Measurements from ENCODE around the gene ENTPD6. TPM values are rescaled to one million over a fixed set of nuclear protein-coding genes. Genes with fewer than 3 reads are reported as not detected.

ENTPD6 gene
- total RNA-seq, 2 donors from 2014 or later, result 105 to 194 TPM

- 63% methylated on average over 9 of the region's 9 CpGs for WGBS
- H3K27me3 ChIP-seq (replicated peaks; ENCODE audit: insufficient read depth), result no peaks in the 10 kb centered on the region
- H3K36me3 ChIP-seq, result no peaks in the 10 kb centered on the region
- no peak overlapping the region for H3K4me3 ChIP-seq
- peak overlapping the region; percentile 3 to 59 for H3K27ac ChIP-seq
- intact Hi-C loops (cut with DNase I), result no loop called here
- no peaks in the 10 kb centered on the region for H3K9me3 ChIP-seq
- DNase-seq (ENCODE audit: low spot score), result no peak
- peaks cover 21% of the 10 kb centered on the region for H3K4me1 ChIP-seq (replicated peaks)
- no peak for TF ChIP-seq CTCF (IDR thresholded peaks at IDR 0.05)
- TF ChIP-seq POLR2AphosphoS5 (IDR thresholded peaks at IDR 0.05), result no peak
- TF ChIP-seq POLR2A (IDR thresholded peaks at IDR 0.05), result no peak
Observed at GRCh38 chr20:25204550-25205276, 9.2 kb downstream of the ENTPD6 start.

- intact Hi-C loops (cut with DNase I), result no loop called here
- H3K27ac ChIP-seq, result peak overlapping the region; percentile 3 to 59
- peaks cover 21% of the 10 kb centered on the region for H3K4me1 ChIP-seq (replicated peaks)
- H3K9me3 ChIP-seq, result no peaks in the 10 kb centered on the region
- DNase-seq (ENCODE audit: low spot score), result peak; percentile 68
- WGBS, result 39% methylated on average over 18 of the region's 21 CpGs
- no peak overlapping the region for H3K4me3 ChIP-seq
- H3K36me3 ChIP-seq, result no peaks in the 10 kb centered on the region
- no peaks in the 10 kb centered on the region for H3K27me3 ChIP-seq (replicated peaks; ENCODE audit: insufficient read depth)
- peak in 1 of 4 experiments; percentile 3 for TF ChIP-seq CTCF (IDR thresholded peaks at IDR 0.05)
- TF ChIP-seq POLR2AphosphoS5 (IDR thresholded peaks at IDR 0.05), result peak; percentile 43
- TF ChIP-seq POLR2A (IDR thresholded peaks at IDR 0.05), result no peak
Observed at GRCh38 chr20:25205277-25206062, 10.0 kb downstream of the ENTPD6 start.

GRCh38 chr20:25206063-25206403 is 10.5 kb downstream of the ENTPD6 start:
- H3K4me1 ChIP-seq (replicated peaks), result peaks cover 21% of the 10 kb centered on the region
- WGBS, result 69% methylated on average over 9 of the region's 9 CpGs
- no peaks in the 10 kb centered on the region for H3K9me3 ChIP-seq
- H3K27me3 ChIP-seq (replicated peaks; ENCODE audit: insufficient read depth), result no peaks in the 10 kb centered on the region
- H3K36me3 ChIP-seq, result no peaks in the 10 kb centered on the region
- H3K4me3 ChIP-seq, result no peak overlapping the region
- intact Hi-C loops (cut with DNase I), result no loop called here
- no peak for DNase-seq (ENCODE audit: low spot score)
- TF ChIP-seq POLR2AphosphoS5 (IDR thresholded peaks at IDR 0.05), result no peak
- no peak for TF ChIP-seq CTCF (IDR thresholded peaks at IDR 0.05)
- TF ChIP-seq POLR2A (IDR thresholded peaks at IDR 0.05), result no peak
- peak overlapping the region; percentile 3 to 59 for H3K27ac ChIP-seq

GRCh38 chr20:25206548-25206947 is 11.0 kb downstream of the ENTPD6 start:
- H3K36me3 ChIP-seq, result no peaks in the 10 kb centered on the region

More at GRCh38 chr20:25206548-25206947, 11.0 kb downstream of the ENTPD6 start:
- WGBS, result 89% methylated on average over 8 of the region's 8 CpGs
- no peak for TF ChIP-seq POLR2A (IDR thresholded peaks at IDR 0.05)
- no peak for TF ChIP-seq CTCF (IDR thresholded peaks at IDR 0.05)
- TF ChIP-seq POLR2AphosphoS5 (IDR thresholded peaks at IDR 0.05), result no peak
- peaks cover 21% of the 10 kb centered on the region for H3K4me1 ChIP-seq (replicated peaks)
- H3K27ac ChIP-seq, result no peak overlapping the region
- no peaks in the 10 kb centered on the region for H3K27me3 ChIP-seq (replicated peaks; ENCODE audit: insufficient read depth)
- no peaks in the 10 kb centered on the region for H3K9me3 ChIP-seq
- H3K4me3 ChIP-seq, result no peak overlapping the region
- intact Hi-C loops (cut with DNase I), result no loop called here
- DNase-seq (ENCODE audit: low spot score), result no peak

Measured in prostate gland (tissue), 2 donors.